ENCODE measurements around the gene DZIP1.
"Not testable (repeated sequence)": the region's sequence is repeated elsewhere in the genome, so short reads cannot be mapped to it uniquely, and the experiment has no call there.

The DZIP1 gene, protein sequence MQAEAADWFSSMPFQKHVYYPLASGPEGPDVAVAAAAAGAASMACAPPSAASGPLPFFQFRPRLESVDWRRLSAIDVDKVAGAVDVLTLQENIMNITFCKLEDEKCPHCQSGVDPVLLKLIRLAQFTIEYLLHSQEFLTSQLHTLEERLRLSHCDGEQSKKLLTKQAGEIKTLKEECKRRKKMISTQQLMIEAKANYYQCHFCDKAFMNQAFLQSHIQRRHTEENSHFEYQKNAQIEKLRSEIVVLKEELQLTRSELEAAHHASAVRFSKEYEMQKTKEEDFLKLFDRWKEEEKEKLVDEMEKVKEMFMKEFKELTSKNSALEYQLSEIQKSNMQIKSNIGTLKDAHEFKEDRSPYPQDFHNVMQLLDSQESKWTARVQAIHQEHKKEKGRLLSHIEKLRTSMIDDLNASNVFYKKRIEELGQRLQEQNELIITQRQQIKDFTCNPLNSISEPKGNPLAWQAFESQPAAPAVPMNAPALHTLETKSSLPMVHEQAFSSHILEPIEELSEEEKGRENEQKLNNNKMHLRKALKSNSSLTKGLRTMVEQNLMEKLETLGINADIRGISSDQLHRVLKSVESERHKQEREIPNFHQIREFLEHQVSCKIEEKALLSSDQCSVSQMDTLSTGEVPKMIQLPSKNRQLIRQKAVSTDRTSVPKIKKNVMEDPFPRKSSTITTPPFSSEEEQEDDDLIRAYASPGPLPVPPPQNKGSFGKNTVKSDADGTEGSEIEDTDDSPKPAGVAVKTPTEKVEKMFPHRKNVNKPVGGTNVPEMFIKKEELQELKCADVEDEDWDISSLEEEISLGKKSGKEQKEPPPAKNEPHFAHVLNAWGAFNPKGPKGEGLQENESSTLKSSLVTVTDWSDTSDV

GRCh38 chr13:95644601-95645052 lies at the start of gene DZIP1:
Gene DZIP1, minus strand, starts transcription at chr13:95644706. Its CDS starts 2,677 bp downstream, at chr13:95642029.
- DNase-seq = peak; percentile 91

GRCh38 chr13:95690986-95691385 lies 46.5 kb upstream of the DZIP1 start:
- DNase-seq = not testable (repeated sequence)

- no peak for DNase-seq
Observed at GRCh38 chr13:95689582-95689926, 45.0 kb upstream of the DZIP1 start.

DNA sequence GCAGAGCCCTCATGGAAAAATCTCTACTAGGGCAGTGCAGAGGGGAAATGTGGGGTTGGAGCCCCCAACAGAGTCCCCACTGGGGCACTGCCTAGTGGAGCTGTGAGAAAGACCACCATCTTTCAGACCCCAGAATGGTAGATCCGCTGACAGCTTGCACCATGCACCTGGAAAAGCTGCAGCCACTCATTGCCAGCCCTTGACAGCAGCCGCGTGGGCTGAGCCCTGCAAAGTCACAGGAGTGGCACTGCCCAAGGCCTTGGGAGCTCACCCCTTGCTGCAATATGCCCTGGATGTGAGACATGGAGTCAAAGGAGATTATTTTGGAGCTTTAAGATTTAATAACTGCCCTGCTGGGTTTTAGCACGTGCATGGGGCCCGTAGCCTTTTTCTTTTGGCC lies 40.5 kb upstream of the DZIP1 start:
- DNase-seq = not testable (repeated sequence)

DNA sequence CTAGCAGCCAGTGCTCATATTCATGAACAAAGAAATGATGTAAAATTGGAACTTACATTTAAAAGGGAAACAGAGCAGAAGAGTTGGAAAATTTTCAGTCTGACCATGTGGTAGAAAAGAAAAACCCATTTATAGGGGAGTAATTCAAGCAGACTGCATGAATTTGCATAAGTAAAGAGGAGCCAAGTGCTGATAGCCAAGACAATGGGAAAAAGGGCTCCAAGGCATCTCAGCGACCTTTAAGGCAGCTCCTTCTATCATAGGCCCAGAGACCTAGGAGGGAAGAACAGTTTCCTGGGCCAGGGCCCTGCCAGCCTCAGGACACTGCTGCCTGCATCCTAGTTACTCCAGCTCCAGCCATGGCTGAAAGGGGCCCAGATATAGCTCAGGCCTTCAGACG lies 39.9 kb upstream of the DZIP1 start:
- DNase-seq = no peak

DNA sequence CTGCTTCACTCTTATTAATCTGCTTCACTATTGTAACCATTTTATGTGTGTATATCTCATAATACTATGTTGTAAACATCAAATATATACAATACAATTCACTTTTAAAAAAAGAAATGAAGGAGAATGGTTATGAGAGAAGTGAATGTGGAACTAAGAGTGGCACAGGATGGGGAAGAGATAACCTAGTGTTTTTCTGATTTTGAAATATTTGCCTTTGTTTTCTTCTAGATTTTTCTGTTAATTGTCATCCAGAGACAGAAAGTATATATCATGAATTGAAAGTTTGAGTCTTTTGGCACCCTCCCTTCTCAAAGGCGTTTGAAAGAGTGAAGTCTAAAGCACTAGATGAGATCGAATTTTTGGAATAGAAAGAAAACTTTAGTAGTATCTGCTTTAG lies 35.2 kb upstream of the DZIP1 start:
- no peak for DNase-seq

DNA sequence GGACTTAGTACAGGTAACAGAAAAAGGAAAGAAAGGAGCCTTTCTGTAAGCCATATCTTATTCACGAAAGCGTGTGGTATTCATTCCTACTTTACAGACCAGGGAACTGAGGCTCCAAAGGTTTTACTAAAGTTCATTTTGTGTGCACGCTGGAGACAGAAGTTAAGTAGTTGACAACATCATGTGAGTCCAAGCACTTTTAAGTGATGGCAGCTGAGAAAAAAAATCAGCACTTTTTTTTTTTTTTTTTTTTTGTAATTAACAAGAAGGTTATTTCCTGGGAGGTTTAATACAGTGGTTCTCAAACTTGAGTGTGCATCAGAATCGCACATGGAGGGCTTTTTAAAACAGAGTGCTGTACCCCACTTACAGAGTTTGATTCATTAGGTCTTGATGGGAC lies 34.5 kb upstream of the DZIP1 start:
- DNase-seq = no peak

DNA sequence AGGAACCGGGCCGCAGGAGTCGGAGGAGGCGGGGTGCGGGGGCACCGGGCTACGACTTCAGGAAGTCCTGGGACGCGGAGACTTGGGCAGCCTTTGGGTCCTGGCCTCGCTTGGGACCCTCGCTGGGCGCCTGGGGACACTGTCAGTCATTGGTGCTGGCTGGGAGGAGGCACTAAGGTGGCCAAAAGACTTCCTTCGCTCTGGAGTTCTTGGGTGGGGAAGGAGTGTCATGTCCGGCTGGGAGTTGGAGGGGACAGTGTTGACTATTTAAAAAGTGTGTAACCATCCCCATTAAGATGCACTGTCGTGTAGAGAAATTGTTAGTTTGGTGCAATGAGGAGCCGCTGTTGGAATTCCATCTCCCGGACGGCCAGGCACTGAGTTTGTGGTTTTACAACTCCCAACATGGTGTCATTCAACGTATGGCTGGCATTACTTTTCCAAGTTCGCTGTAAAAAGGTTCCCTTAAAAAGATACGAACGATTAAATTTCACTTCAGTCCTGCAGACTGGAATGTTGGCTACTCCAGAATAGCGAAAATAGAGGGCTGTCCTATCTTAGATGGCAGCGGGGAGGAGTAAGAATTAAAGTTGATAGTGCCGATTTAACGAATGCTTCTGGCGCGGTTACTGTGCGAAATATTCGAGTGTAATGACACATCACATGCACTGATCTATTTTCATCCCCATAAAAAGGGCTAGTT lies 33.2 kb upstream of the DZIP1 start:
- DNase-seq = no peak

- peak; percentile 99 for DNase-seq
Observed at GRCh38 chr13:95676762-95677563, 32.5 kb upstream of the DZIP1 start, which contains the start of gene DNAJC3. Gene DNAJC3, plus strand, starts transcription at chr13:95677139. Its CDS starts 117 bp downstream, at chr13:95677256.

GRCh38 chr13:95676105-95676761 lies 31.7 kb upstream of the DZIP1 start:
- DNase-seq = no peak

DNA sequence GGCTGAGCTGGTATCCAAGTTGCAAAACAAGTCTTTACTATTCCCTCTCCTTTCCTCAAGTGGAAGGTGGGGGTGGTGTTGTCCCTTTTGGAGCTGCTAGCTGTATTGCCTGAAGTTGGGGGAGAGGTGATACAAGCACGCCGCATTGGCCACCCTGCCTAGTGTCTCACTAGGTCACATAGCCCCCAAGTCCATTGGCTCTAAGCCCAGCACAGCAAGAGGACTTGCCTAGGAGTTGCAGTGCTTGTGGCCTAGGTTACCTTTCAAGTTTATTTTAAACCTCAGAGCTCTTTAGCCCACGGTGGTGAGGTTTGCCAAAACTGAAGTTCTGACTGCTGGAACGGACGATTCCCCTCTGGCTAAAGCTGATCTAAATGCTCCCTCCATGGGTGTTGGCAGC lies 27.1 kb upstream of the DZIP1 start:
- no peak for DNase-seq

- not testable (repeated sequence) for DNase-seq
Observed at GRCh38 chr13:95667235-95667634, 22.7 kb upstream of the DZIP1 start.

GRCh38 chr13:95660981-95661581 lies 16.6 kb upstream of the DZIP1 start:
- DNase-seq = no peak

DNA sequence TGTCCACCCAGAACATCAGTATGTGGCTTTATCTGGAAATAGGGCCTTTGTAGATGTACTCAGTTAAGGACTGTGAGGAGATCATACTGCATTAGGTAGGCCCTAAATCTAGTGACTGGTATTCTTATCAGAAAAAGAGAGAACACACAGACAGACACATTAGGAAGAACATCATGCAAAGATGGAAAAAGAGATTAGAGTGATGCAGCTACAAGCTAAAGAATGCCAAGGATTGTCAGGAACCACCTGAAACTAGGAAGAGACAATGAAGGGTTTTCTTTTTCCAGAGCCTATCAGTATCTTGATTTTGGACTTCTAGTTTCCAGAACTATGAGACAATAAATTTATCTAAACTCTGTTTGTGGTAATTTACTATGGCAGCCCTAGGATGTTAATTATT lies 15.0 kb upstream of the DZIP1 start:
- no peak for DNase-seq

DNA sequence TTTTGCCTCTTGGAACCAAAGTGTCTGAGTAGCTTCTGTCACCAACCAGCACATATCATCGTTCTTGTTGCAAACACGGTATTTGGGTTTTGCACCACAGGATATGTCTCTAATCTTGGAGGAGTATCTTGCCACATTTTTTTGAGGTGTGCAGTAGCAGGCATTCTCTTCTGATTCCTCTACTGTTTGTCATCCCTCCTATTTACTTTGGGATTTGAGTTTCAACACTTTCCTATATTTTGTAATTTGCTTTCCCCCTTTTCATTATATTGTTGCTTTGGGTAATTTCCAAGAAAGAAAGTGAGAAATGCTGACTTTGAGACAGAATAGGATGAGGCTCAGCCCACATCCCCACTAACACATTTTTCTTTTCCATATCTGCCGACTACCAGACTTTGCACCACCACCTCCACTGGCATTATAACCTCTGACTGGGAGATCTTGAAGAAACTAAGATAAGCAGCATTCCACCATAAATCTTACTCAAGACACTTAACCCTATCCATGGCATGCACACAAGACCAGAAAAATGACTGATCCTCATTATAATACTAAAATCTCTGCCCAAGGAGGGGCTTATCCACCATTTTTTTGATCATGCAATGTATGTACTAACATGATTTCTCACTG lies 12.0 kb upstream of the DZIP1 start:
- no peak for DNase-seq

GRCh38 chr13:95652821-95653220 lies 8.3 kb upstream of the DZIP1 start:
- DNase-seq = no peak

DNA sequence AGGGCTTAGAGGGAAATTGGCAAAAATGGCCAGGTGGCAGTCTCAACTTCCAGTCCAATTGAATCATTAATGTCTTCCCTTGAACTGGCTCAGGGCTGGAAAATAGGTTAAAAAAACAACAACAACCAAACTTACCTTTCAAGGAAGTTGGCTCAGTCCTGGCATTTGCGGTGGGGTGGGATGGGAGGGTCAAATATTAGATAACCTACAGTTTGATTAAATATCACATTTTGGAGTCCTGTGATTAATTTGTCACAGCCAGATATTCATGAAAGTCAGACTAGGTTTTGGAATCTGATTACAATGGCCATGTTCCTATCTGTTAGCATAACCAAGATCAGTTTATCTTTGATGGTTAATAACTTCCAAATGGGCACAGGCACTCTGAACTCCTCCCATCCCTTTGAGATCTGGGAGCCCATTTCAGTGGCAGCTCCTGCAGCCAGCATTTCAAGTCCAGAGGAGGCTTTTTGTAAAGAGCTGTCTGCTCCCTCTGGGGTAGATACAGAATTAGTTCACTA lies 7.8 kb upstream of the DZIP1 start:
- no peak for DNase-seq

DNA sequence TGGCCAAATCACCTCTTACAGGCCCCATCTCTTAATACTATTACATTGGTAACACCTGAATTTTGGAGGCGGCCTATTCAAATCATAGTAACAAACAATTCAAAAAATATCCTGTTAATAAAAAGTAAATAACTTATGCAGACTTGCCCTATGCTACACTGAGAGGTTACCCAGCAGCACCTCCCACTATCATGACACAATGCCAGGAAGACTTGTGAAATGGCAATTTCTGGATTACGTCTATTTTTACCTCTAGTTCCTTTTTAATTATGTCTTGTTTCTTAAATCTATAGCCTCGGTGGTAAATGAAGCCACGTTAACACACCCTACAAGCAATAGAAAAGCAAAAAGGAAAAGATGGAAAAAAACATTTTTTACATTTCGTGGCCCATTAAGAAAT lies 6.2 kb upstream of the DZIP1 start:
- no peak for DNase-seq

- no peak for DNase-seq
Observed at GRCh38 chr13:95647321-95647720, 2.8 kb upstream of the DZIP1 start.

- DNase-seq = peak; percentile 76
Observed at GRCh38 chr13:95643936-95644598, 439 bp downstream of the DZIP1 start.

Measured in left hindlimb (tissue), 1 donor.